ENCODE results near the gene TAS2R3.
"Not testable (repeated sequence)": the region's sequence is repeated elsewhere in the genome, so short reads cannot be mapped to it uniquely, and the experiment has no call there.

The TAS2R3 gene

GRCh38 chr7:141763797-141764196 lies at the start of gene TAS2R3:
TSS of gene TAS2R3 (plus strand) at chr7:141764097. CDS start at chr7:141764159, 62 bp downstream.
- DNase-seq (ENCODE audit: low read depth in 2 of 2) = no peak

- no peak for DNase-seq (ENCODE audit: low read depth in 2 of 2)
Observed at GRCh38 chr7:141714571-141714970, 49.3 kb upstream of the TAS2R3 start.

DNA sequence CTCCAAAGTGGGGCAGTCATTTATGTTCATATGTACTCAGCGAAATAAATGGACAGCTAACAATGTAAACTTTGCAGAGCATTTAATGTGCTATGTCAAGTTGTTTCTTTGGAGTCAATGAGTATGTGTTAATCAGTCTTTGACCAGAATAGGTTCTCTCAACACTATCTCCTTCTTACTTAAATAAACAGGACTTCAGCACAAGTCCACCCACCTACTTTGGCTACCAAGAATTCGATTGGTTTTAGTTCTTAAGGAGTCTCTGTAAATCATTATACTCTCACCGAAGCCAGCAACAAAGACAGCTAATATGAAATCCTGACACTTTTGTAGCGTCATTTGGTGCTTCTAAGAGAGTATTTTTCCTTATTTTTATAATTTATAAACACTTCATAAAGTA lies 48.9 kb upstream of the TAS2R3 start:
- DNase-seq (ENCODE audit: low read depth in 2 of 2) = no peak

DNA sequence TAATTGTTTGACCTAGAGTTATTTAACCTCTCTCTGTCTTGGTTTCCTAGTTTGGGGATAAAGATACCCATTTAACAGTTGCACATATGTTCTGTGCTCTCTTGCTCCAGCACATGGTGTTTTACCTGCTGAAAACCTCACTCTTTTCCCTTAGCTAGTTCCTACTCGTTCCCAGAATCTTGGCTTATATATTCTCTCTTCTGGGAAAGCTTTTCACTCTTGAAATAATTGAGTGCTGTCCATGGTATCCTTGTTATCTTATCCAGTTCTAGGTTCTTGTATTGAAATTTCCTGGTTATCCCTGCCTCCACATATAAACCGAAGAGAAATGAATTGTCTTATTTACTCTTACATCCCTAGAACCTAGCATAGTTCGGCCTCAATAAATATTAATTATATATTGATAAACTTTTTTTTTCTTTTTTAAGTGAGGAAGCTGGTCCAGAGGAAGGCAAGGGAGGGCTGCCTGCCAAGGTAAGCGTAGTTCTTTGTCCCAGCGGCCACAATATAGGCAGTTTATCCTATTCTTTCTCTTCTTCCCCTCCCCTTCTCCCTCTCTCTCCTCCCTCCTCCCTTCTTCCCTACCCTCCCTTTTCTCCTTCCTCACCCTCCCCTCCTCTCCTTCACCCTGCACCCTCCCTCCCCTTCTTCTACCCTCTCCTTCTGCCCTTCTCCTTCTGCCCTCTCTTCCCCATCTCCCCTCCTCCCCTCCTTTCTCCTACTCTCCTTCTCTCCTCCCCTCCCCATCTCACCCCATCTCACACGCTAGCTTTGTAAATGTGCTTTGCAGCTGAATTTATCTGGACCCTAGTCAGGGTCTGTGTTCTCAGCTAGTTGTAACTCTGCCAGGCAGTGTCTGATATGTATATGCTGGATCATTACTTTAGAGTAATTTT lies 47.9 kb upstream of the TAS2R3 start:
- DNase-seq (ENCODE audit: low read depth in 2 of 2) = no peak

- DNase-seq (ENCODE audit: low read depth in 2 of 2) = no peak
Observed at GRCh38 chr7:141717450-141717849, 46.4 kb upstream of the TAS2R3 start.

GRCh38 chr7:141722529-141722928 lies 41.4 kb upstream of the TAS2R3 start:
- DNase-seq (ENCODE audit: low read depth in 2 of 2) = no peak

DNA sequence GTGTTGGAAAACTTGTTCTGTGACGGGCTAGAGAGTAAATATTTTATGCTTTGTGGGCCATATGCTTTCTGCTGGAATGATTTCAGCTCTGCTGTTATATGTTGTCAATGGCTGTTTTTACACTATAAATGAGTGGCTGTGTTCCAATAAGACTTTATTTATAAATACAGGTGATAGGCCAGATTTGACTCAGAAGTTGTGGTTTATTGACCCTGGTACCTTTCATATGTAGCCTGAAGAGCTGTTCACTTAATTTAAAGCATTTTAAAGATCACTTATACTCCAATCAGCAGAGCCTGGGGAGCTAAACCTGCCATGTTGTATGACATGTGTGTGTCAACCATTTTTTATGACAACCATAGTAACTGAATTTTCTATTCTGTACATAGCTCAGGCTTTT lies 34.9 kb upstream of the TAS2R3 start:
- no peak for DNase-seq (ENCODE audit: low read depth in 2 of 2)

DNA sequence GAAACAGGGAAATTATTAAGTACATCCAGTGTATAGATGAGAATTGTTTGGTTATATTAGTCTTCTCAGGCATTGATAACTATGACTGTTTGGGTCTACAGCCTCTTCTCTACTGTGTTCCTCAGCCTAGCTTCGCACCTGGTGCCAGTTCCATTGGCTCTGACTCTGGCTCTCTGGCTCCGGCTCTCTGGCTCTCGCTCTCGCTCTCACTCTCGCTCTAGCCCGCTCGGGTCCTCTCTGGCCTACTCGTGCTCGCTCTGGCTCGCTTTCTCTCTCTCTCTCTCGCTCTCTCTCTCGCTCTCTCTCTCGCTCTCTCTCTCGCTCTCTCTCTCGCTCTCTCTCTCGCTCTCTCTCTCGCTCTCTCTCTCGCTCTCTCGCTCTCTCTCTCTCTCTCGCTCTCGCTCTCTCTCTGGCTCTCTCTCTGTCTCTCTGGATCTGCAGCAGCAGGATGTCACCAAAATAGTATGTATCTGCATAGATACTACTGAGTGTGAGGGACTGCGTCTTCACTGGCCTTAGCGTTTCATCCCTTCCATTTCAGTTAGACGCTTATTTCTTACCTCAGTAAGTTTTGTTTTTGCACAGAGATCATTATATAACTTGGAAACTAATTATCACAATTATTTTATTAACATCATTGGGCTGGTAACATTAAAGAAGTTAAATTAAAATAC lies 32.3 kb upstream of the TAS2R3 start:
- no peak for DNase-seq (ENCODE audit: low read depth in 2 of 2)

GRCh38 chr7:141737118-141737835 lies 26.6 kb upstream of the TAS2R3 start:
- no peak for DNase-seq (ENCODE audit: low read depth in 2 of 2)

- DNase-seq (ENCODE audit: low read depth in 2 of 2) = peak; percentile 83 to 87
Observed at GRCh38 chr7:141737836-141738591, 25.9 kb upstream of the TAS2R3 start, which contains the start of gene SSBP1. TSS of gene SSBP1 (plus strand) at chr7:141738358. CDS start at chr7:141739167, 809 bp downstream.

GRCh38 chr7:141738592-141739013 lies 25.3 kb upstream of the TAS2R3 start:
- DNase-seq (ENCODE audit: low read depth in 2 of 2) = no peak

DNA sequence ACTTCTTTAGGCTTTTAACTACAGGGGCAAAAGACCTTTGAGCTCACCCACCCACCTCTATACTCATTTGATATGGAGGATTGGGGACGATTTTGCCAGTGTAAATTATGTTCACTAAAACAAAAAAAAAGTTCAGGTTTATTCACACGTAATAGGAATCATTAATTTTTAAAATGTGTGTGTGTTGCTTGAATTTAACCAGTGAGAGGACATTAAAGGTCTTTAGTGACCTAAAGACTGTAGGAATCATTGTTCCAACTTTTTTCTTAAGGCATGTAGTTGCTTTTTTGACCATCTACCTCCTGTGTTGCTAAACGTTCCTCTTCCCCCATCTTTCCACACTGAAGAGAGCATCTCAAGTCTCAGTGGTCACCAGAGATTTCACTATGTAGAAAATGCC lies 24.6 kb upstream of the TAS2R3 start:
- DNase-seq (ENCODE audit: low read depth in 2 of 2) = no peak

DNA sequence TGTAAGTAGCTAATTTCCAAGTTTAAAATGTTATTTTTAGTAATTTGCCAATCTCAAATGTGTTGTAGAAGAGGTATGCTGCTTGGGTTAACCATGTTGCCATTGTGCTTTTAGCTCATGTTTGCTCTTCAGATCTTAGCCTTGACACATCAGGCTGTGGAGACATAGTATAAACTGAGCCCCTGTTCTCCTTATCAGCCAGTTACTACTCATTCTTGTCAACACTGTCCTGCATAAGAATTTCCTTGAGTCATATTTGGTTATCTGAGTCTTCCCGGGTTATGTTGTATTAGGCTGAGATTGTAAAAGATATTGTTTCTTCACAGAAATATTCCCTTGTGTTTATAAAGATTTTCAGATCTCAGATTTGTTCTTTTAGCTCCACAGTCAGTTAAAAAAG lies 21.7 kb upstream of the TAS2R3 start:
- DNase-seq (ENCODE audit: low read depth in 2 of 2) = no peak

GRCh38 chr7:141744131-141744530 lies 19.8 kb upstream of the TAS2R3 start:
- DNase-seq (ENCODE audit: low read depth in 2 of 2) = no peak

GRCh38 chr7:141748396-141748795 lies 15.5 kb upstream of the TAS2R3 start:
- no peak for DNase-seq (ENCODE audit: low read depth in 2 of 2)

DNA sequence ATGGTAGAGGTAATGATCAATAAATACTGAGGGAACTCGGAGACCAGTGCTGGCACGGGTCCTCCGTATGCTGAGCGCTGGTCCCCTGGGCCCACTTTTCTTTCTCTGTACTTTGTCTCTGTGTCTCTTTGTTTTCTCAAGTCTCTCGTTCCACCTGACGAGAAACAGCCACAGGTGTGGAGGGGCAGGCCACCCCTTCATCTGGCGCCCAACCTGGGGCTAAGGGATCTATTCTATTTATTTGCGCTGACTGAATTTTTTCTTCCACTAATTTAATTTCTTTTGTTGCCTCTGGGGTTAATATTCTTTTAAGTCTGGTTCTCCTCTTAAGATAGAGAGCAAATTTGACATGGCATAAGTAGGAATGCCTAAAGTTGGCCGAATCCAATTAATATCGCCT lies 12.0 kb upstream of the TAS2R3 start:
- not testable (repeated sequence) for DNase-seq (ENCODE audit: low read depth in 2 of 2)

DNA sequence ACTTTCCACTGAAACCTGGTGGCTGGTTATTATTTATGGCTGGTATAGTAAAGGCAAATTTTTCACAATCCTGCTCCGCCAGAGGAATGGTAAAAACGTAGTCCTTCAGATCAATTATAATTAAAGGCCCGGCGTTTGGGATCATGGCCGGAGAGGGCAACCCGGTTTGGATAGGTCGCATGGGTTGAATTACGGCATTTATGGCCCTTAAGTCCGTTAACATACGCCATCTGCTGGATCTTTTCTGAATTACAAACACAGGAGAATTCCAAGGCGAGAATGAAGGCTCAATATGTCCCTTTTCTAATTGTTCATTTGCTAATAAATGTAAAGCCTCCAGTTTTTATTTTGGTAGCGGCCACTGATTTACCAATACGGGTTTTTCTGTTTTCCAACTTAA lies 11.3 kb upstream of the TAS2R3 start:
- DNase-seq (ENCODE audit: low read depth in 2 of 2) = no peak

GRCh38 chr7:141754939-141755338 lies 9.0 kb upstream of the TAS2R3 start:
- no peak for DNase-seq (ENCODE audit: low read depth in 2 of 2)

DNA sequence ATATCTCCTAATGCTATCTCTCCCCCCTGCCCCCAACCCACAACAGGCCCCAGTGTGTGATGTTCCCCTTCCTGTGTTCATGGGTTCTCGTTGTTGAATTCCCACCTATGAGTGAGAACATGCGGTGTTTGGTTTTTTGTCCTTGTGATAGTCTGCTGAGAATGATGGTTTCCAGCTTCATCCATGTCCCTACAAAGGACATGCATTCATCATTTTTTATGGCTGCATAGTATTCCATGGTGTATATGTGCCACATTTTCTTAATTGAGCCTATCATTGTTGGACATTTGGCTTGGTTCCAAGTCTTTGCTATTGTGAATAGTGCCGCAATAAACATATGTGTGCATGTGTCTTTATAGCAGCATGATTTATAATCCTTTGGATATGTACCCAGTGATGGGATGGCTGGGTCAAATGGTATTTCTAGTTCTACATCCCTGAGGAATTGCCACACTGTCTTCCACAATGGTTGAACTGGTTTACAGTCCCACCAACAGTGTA lies 6.2 kb downstream of the TAS2R3 start:
- not testable (repeated sequence) for DNase-seq (ENCODE audit: low read depth in 2 of 2)

GRCh38 chr7:141776374-141776773 lies 12.5 kb downstream of the TAS2R3 start, which contains the start of gene TAS2R4:
TSS of gene TAS2R4 (plus strand) at chr7:141776674. CDS start at chr7:141778489, 1,815 bp downstream.
- no peak for DNase-seq (ENCODE audit: low read depth in 2 of 2)

Data from stimulated activated CD4-positive, alpha-beta T cell treated with anti-CD3 and anti-CD28 coated beads, Interleukin-12 subunit alpha, Interleukin-12 subunit beta, amount 100 ng/mL, for 24 hours (primary cell).